OCI-LY3 (cell line): ENCODE data around the gene CNTNAP2.

Source experiments
- EZH2phosphoT487 ChIP-seq: fragments of 200-600 bp; shearing (Covaris generic); IDR thresholded peaks from 2 replicates; pipeline ENCODE4 v1.6.1; 2018; ENCODE audit warnings: antibody characterized with exemption, mixed run types, low read depth
- TF ChIP-seq, protein P1 (sequence below): fragments of 200-600, 300-600 bp; sonication (generic); IDR thresholded peaks from 2 replicates; pipeline ENCODE4 v1.5.1; 2014; ENCODE audit warnings: antibody characterized with exemption, low read length, low read depth

DNA sequence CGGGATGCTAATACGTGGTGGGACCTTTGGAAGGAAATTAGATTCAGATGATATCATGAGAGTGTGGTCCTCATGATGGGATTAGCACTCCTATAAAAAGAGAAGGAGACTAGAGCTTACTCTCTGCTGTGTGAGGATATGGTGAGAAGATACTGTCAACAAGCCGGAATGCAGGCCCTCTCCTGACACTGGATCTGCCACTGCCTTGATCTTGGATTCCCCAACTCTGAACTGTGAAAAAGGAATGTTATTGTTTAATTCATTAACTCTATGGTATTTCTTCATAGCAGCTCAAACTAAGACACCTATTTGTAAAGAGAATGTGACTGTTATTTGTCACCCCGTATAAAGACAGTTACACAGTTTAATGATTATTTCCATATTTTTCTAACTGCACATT is 1246.5 kb downstream of the CNTNAP2 start:
- TF ChIP-seq, protein P1, sequence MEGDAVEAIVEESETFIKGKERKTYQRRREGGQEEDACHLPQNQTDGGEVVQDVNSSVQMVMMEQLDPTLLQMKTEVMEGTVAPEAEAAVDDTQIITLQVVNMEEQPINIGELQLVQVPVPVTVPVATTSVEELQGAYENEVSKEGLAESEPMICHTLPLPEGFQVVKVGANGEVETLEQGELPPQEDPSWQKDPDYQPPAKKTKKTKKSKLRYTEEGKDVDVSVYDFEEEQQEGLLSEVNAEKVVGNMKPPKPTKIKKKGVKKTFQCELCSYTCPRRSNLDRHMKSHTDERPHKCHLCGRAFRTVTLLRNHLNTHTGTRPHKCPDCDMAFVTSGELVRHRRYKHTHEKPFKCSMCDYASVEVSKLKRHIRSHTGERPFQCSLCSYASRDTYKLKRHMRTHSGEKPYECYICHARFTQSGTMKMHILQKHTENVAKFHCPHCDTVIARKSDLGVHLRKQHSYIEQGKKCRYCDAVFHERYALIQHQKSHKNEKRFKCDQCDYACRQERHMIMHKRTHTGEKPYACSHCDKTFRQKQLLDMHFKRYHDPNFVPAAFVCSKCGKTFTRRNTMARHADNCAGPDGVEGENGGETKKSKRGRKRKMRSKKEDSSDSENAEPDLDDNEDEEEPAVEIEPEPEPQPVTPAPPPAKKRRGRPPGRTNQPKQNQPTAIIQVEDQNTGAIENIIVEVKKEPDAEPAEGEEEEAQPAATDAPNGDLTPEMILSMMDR = no peak
- no peak for TF ChIP-seq EZH2phosphoT487
